ENCODE results near the gene TRIP12. TPM values are rescaled to one million over a fixed set of nuclear protein-coding genes. Genes with fewer than 3 reads are reported as not detected.

TRIP12 gene
- total and polyA plus RNA-seq, 2 donors (not counting 3 experiments of a cell fraction or from before 2014, with no cell fraction given): 53.8 to 278 TPM

DNA sequence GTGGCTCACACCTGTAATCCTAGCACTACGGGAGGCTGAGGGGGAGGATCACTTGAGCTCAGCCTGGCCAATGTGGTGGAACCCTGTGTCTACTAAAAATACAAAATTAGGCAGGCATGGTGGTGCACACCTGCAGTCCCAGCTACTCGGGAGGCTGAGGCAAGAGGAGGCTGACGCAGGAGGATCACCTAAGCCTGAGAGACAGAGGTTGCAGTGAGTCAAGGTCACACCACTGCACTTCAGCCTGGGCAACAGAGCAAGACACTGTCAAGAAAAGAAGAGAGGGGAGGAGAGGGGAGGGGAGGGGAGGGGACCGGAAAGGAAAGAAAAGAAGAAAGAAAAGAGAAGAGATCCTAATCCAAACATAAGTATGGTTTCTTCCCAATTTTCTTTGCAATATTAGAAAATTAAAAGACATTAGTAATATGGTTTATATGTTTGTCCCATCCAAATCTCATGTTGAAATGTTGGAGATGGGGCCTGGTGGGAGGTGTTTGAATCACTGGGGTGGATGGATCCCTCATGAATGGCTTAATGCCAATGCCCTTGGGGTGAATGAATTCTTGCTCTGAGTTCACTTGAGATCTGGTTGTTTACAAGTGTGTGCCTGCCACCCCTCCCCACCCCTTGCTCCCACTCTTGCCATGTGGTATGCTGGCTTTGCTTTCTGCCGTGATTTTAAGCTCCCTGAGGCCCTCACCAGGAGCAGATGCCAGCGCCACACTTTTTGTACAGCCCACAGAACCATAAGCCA lies 50.7 kb downstream of the TRIP12 start:
- no peak overlapping the region for H3K9ac ChIP-seq (replicated peaks; ENCODE audit: extremely low read depth, insufficient read depth, low read length)
- no peaks in the 10 kb centered on the region for H3K9me3 ChIP-seq (replicated peaks; ENCODE audit: control insufficient read depth, insufficient read depth, low read length)
- TF ChIP-seq POLR2A (IDR thresholded peaks at IDR 0.05; ENCODE audit: low read depth, low read length): no peak
- TF ChIP-seq GATA2 (IDR thresholded peaks at IDR 0.05; ENCODE audit: insufficient read depth, insufficient read length, low read depth, low read length): no peak
- TF ChIP-seq MYC (IDR thresholded peaks at IDR 0.05; ENCODE audit: low read depth, low read length): no peak
- TF ChIP-seq FOS (IDR thresholded peaks at IDR 0.05; ENCODE audit: borderline replicate concordance, insufficient read depth, low read length): no peak
- TF ChIP-seq CTCF (IDR thresholded peaks at IDR 0.05; ENCODE audit: extremely low read depth in 1 of 2, insufficient read depth in 1 of 2, low read depth in 1 of 2, low read length in 2 of 2): no peak
- no peak for TF ChIP-seq POLR2AphosphoS5 (IDR thresholded peaks at IDR 0.05; ENCODE audit: insufficient read depth, low read depth, low read length)
- TF ChIP-seq EZH2 (IDR thresholded peaks at IDR 0.05; ENCODE audit: borderline replicate concordance, low read depth, low read length, severe bottlenecking): no peak
- TF ChIP-seq, protein P1, sequence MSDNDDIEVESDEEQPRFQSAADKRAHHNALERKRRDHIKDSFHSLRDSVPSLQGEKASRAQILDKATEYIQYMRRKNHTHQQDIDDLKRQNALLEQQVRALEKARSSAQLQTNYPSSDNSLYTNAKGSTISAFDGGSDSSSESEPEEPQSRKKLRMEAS (IDR thresholded peaks at IDR 0.05; ENCODE audit: insufficient read depth, insufficient read length): no peak
- no peak for TF ChIP-seq JUN (IDR thresholded peaks at IDR 0.05; ENCODE audit: borderline replicate concordance, insufficient read depth, insufficient read length, low read depth)
- no peaks in the 10 kb centered on the region for H3K9me1 ChIP-seq (replicated peaks; ENCODE audit: control insufficient read depth, extremely low read depth, insufficient read depth, low read length)
- DNase-seq (ENCODE audit: low read depth, low spot score) (no peak), FAIRE-seq (no peak)
- H3K79me2 ChIP-seq (ENCODE audit: control insufficient read depth, insufficient read depth, low read length): peaks cover 91% of the 10 kb centered on the region
- dilution Hi-C loops (cut with MboI; ENCODE audit: extremely low pct_ligation_motif_present, low sequenced_read_pairs): no loop called here
- CTCF ChIA-PET: interaction anchor here (2.0 kb wide), 1 partner anchor 70 kb away, joined by 8 read pairs; no protein-coding TSS in a partner anchor
- POLR2A ChIA-PET: no interaction called here
- H3K4me3 ChIP-seq (replicated peaks in 1 of 3; ENCODE audit: insufficient read depth in 1 of 3, low read depth in 1 of 3, low read length in 3 of 3): no peak overlapping the region
- peaks cover 8% of the 10 kb centered on the region for H4K20me1 ChIP-seq (replicated peaks; ENCODE audit: control insufficient read depth, extremely low read depth, insufficient read depth, low read length)
- no peaks in the 10 kb centered on the region for H3K27me3 ChIP-seq (ENCODE audit: control insufficient read depth in 2 of 2, insufficient read depth in 2 of 2, low read length in 2 of 2)
- H3K4me2 ChIP-seq (ENCODE audit: insufficient read depth, low read length): no peak overlapping the region
- no peak overlapping the region for H2AFZ ChIP-seq (ENCODE audit: low read depth, low read length)
- H3K4me1 ChIP-seq (ENCODE audit: control insufficient read depth, extremely low read depth, insufficient read depth, low read length): peaks cover 11% of the 10 kb centered on the region
- H3K36me3 ChIP-seq (ENCODE audit: control insufficient read depth in 2 of 2, extremely low read depth in 1 of 2, insufficient read depth in 2 of 2, low read length in 2 of 2): peaks cover 0 to 3% of the 10 kb centered on the region in 2 experiments
- intact Hi-C loops (cut with micrococcal nuclease): no loop called here
- H3K27ac ChIP-seq (ENCODE audit: insufficient read depth, low read depth, low read length): no peak overlapping the region
- no TSS peak for BruUV-seq (replicated peaks)
